NCI-H524 (cell line): Measurements from ENCODE around the gene BST1.
"Not testable (repeated sequence)": the region's sequence is repeated elsewhere in the genome, so short reads cannot be mapped to it uniquely, and the experiment has no call there.

Source experiments
- DNase-seq, 2 experiments: peaks; one replicate each; lab custom pipeline; 2025; lab: John Stamatoyannopoulos, UW

BST1 gene

GRCh38 chr4:15746110-15746509 lies 43.2 kb downstream of the BST1 start:
- no peak for DNase-seq

- DNase-seq, result no peak
Observed at GRCh38 chr4:15749001-15749400, 46.1 kb downstream of the BST1 start.

- DNase-seq, result no peak
Observed at GRCh38 chr4:15751153-15751552, 48.3 kb downstream of the BST1 start.

- DNase-seq, result no peak
Observed at GRCh38 chr4:15753081-15753480, 50.2 kb downstream of the BST1 start.

- DNase-seq, result no peak
Observed at GRCh38 chr4:15753786-15754185, 50.9 kb downstream of the BST1 start.

GRCh38 chr4:15754323-15754722 lies 51.5 kb downstream of the BST1 start:
- DNase-seq, result no peak

- DNase-seq, result no peak
Observed at GRCh38 chr4:15755321-15756155, 52.7 kb downstream of the BST1 start.

GRCh38 chr4:15756361-15756861 lies 53.5 kb downstream of the BST1 start:
- DNase-seq, result no peak

GRCh38 chr4:15757054-15757453 lies 54.2 kb downstream of the BST1 start:
- no peak for DNase-seq

- no peak for DNase-seq
Observed at GRCh38 chr4:15758294-15758693, 55.4 kb downstream of the BST1 start.

- DNase-seq, result not testable (repeated sequence)
Observed at GRCh38 chr4:15762460-15762859, 59.6 kb downstream of the BST1 start.

- no peak for DNase-seq
Observed at GRCh38 chr4:15765391-15765790, 62.5 kb downstream of the BST1 start.

- DNase-seq, result no peak
Observed at GRCh38 chr4:15765910-15766697, 63.2 kb downstream of the BST1 start.

- DNase-seq, result no peak
Observed at GRCh38 chr4:15766821-15767220, 64.0 kb downstream of the BST1 start.

GRCh38 chr4:15769202-15769601 lies 66.3 kb downstream of the BST1 start:
- DNase-seq, result no peak

- no peak for DNase-seq
Observed at GRCh38 chr4:15771216-15772058, 68.6 kb downstream of the BST1 start.

- no peak for DNase-seq
Observed at GRCh38 chr4:15774020-15774420, 71.2 kb downstream of the BST1 start.

GRCh38 chr4:15776871-15777648 lies 74.2 kb downstream of the BST1 start:
- DNase-seq, result peak; percentile 40 to 74

GRCh38 chr4:15777697-15778288 lies 74.9 kb downstream of the BST1 start:
- no peak for DNase-seq

- peak in 1 of 2 experiments; percentile 52 for DNase-seq
Observed at GRCh38 chr4:15778289-15779241, 75.7 kb downstream of the BST1 start, which contains the start of gene CD38. Gene CD38 (plus strand): TSS chr4:15778328. CDS start chr4:15778415, 87 bp downstream.
